ENCODE results near the gene PFKP. TPM values are rescaled to one million over a fixed set of nuclear protein-coding genes. Genes with fewer than 3 reads are reported as not detected.

Gene PFKP
- total RNA-seq, 2 donors from 2014 or later: 17.4 to 39.6 TPM

DNA sequence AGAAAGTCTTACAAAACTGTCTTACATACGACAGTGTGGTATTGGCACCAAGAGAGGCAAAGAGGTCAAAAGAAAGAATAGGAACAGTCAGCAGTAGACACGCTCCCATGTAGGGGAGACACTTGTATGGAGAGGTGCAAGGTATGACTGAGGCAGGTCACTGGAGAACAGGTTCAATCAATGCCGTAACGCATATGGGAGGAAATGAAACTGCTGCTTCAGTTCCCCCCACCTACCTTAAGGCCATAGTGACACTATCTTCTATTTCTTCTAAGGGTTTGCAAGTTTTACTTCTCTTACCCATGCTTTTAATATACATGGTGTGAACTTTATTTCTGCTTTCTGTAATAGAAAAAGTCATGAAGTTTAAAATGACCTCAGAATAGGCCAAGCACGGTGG, 110.7 kb downstream of the PFKP start:
- ATAC-seq: no peak
- no peaks in the 10 kb centered on the region for H3K27me3 ChIP-seq
- H3K9me3 ChIP-seq: no peaks in the 10 kb centered on the region
- DNase-seq: no peak
- no peaks in the 10 kb centered on the region for H3K4me1 ChIP-seq
- intact Hi-C loops (cut with DNase I): no loop called here
- TF ChIP-seq POLR2A (IDR thresholded peaks at IDR 0.05): no peak
- TF ChIP-seq, protein P1, sequence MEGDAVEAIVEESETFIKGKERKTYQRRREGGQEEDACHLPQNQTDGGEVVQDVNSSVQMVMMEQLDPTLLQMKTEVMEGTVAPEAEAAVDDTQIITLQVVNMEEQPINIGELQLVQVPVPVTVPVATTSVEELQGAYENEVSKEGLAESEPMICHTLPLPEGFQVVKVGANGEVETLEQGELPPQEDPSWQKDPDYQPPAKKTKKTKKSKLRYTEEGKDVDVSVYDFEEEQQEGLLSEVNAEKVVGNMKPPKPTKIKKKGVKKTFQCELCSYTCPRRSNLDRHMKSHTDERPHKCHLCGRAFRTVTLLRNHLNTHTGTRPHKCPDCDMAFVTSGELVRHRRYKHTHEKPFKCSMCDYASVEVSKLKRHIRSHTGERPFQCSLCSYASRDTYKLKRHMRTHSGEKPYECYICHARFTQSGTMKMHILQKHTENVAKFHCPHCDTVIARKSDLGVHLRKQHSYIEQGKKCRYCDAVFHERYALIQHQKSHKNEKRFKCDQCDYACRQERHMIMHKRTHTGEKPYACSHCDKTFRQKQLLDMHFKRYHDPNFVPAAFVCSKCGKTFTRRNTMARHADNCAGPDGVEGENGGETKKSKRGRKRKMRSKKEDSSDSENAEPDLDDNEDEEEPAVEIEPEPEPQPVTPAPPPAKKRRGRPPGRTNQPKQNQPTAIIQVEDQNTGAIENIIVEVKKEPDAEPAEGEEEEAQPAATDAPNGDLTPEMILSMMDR (IDR thresholded peaks at IDR 0.05): no peak
- no peaks in the 10 kb centered on the region for H3K36me3 ChIP-seq (replicated peaks in 1 of 2; ENCODE audit: insufficient read depth in 1 of 2, low read depth in 2 of 2)
- H3K27ac ChIP-seq: no peak overlapping the region
- no peak overlapping the region for H3K4me3 ChIP-seq
- 77 to 81% methylated on average over 5 of the region's 5 CpGs for WGBS, 2 donors

DNA sequence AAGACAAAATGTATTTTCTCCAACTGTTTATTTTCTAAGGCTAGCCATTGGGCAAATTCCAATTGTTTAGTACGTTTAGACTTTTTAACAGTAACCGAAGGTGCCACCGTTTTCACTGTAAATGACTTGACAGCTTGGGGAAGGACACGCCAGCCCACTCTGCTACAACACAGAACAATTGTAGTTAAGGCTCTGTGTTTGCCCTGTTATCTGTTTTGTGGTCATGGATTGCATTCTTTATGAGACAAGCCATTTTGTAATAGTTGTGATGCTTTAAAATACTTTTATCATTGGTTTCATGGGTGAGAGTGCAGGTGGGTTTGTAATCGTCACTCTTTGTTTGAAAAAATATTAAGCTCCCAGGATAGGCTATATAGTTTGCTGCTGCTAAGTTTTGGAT, 111.8 kb downstream of the PFKP start:
- no peak for DNase-seq
- Histone ChIP-seq H3K27ac (no peak overlapping the region), H3K4me3 (no peak overlapping the region), H3K27me3 (no peaks in the 10 kb centered on the region), H3K36me3 (replicated peaks in 1 of 2; ENCODE audit: insufficient read depth in 1 of 2, low read depth in 2 of 2) (no peaks in the 10 kb centered on the region), H3K4me1 (no peaks in the 10 kb centered on the region), H3K9me3 (no peaks in the 10 kb centered on the region)
- TF ChIP-seq, protein P1 (IDR thresholded peaks at IDR 0.05): no peak
- TF ChIP-seq POLR2A (IDR thresholded peaks at IDR 0.05): no peak
- intact Hi-C loops (cut with DNase I): no loop called here
- ATAC-seq: no peak
- WGBS, 2 donors: 59 to 69% methylated on average over 5 of the region's 5 CpGs

DNA sequence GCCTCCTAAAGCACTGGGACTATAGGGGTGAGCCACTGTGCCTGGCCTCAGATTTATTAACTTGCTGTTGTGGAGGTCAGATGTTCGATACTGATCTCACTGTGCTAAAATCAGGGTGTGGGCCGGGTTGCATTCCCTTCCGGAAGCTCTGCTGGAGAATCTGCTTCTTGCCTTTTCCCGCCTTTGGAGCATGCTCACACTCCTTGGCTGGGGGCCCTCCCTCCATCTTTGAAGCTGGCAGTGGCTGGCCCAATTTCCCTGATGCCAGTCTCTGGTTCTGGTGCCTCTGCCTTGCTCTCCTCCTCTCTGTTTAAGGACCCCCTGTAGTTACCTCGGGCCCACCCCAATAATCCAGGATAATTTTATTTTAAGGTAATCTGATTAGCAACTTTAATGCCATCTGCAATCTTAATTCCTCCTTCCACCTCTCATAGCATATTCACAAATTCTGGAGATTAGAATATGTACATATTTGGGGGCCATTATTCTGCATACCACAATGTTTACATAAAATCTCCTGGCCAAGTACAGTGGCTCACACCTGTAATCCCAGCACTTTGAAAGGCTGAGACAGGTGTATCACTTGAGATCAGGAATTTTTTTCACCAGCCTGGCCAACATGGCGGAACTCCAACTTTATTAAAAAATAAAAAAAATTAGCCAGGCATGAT, 113.1 kb downstream of the PFKP start:
- H3K9me3 ChIP-seq: no peaks in the 10 kb centered on the region
- H3K4me1 ChIP-seq: no peaks in the 10 kb centered on the region
- no peaks in the 10 kb centered on the region for H3K27me3 ChIP-seq
- DNase-seq (no peak), ATAC-seq (no peak)
- no peak overlapping the region for H3K27ac ChIP-seq
- whole genome bisulfite sequencing, 2 donors: 79 to 88% methylated on average over 6 of the region's 6 CpGs
- TF ChIP-seq POLR2A (IDR thresholded peaks at IDR 0.05): no peak
- TF ChIP-seq, protein P1 (IDR thresholded peaks at IDR 0.05): no peak
- no peak overlapping the region for H3K4me3 ChIP-seq
- H3K36me3 ChIP-seq (replicated peaks in 1 of 2; ENCODE audit: insufficient read depth in 1 of 2, low read depth in 2 of 2): no peaks in the 10 kb centered on the region
- intact Hi-C loops (cut with DNase I): no loop called here

DNA sequence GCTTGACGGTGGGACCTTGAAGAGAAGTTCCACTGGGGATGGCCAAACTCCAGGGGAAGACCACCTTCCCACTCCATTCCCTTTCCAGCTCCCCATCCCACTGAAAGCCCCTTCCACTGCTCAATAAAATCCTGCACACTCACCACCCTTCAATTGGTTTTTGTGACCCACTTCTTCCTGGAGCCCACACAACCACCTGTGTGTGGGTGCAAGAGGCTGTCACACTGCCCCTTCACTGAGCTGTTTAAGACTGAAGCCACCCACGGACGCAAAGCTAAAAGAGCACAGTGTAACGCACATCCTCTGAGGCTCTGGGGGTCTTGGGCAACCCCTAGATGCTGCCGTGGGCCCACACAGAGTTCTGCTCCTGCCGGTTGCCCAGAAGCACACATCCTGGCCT, 118.0 kb downstream of the PFKP start:
- Histone ChIP-seq H3K27ac (no peak overlapping the region), H3K4me3 (no peak overlapping the region), H3K9me3 (no peaks in the 10 kb centered on the region), H3K36me3 (replicated peaks in 1 of 2; ENCODE audit: insufficient read depth in 1 of 2, low read depth in 2 of 2) (no peaks in the 10 kb centered on the region), H3K4me1 (no peaks in the 10 kb centered on the region), H3K27me3 (no peaks in the 10 kb centered on the region)
- no peak for DNase-seq
- 63 to 68% methylated on average over 3 to 6 of the region's 6 CpGs for WGBS, 2 donors
- no peak for ATAC-seq
- TF ChIP-seq, protein P1 (IDR thresholded peaks at IDR 0.05): no peak
- no peak for TF ChIP-seq POLR2A (IDR thresholded peaks at IDR 0.05)
- intact Hi-C loops (cut with DNase I): no loop called here

DNA sequence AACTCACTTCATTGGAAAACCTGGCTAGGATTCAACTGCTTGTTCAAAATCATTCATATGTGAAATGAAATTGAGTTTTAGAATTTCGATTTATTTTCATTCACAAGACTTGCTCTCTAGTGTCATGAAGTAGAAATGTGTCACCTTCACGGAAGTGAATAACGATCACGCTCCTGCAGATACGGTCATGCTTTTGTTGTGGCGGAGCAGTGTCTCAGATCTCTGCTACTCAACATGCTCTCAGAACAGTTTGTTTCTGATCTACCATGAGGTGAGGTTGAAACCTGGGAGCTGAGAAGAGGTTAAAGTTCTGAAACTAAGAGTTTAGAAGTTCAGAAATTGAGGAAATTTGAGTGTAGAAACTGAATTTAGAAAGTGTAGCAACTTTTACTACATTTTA, 119.0 kb downstream of the PFKP start:
- DNase-seq (no peak), ATAC-seq (no peak)
- Histone ChIP-seq H3K9me3 (no peaks in the 10 kb centered on the region), H3K27ac (no peak overlapping the region), H3K4me1 (no peaks in the 10 kb centered on the region), H3K4me3 (no peak overlapping the region), H3K36me3 (replicated peaks in 1 of 2; ENCODE audit: insufficient read depth in 1 of 2, low read depth in 2 of 2) (no peaks in the 10 kb centered on the region), H3K27me3 (no peaks in the 10 kb centered on the region)
- TF ChIP-seq POLR2A (IDR thresholded peaks at IDR 0.05): no peak
- TF ChIP-seq, protein P1 (IDR thresholded peaks at IDR 0.05): no peak
- intact Hi-C loops (cut with DNase I): no loop called here
- whole genome bisulfite sequencing, 2 donors: 79 to 81% methylated on average over 6 of the region's 6 CpGs
